Measurements from ENCODE around the gene PTPRM. TPM values are rescaled to one million over a fixed set of nuclear protein-coding genes. Genes with fewer than 3 reads are reported as not detected.
A peak's percentile ranks its signal among the peaks of the same experiment; 100 is the strongest.
"Not testable (repeated sequence)": the region's sequence is repeated elsewhere in the genome, so short reads cannot be mapped to it uniquely, and the experiment has no call there.

PTPRM gene
- total and polyA plus RNA-seq, 2 of the 4 experiments (the other 2 are of a cell fraction) = 28.3 to 51.2 TPM

DNA sequence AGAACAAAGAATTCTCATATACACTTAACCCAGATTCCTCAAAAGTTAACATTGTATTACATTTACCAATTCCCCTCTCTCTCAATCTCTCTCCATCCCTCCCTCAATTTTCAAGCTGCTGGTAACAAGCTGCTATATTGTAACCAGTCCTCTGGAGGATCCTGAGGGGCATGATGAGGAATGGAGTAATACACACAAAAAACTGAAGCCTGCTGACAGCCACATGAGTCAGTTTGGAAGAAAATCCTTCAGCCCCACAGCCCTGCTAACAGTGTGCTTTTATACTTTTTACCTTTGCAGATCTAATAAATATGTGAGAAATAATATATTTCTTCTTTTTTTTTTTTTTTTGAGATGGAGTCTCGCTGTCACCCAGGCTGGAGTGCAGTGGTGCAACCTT is 876.4 kb downstream of the PTPRM start:
- Histone ChIP-seq H2BK120ac (ENCODE audit: low read depth, low read length) (no peak overlapping the region), H4K20me1 (ENCODE audit: insufficient read depth, low read length) (no peaks in the 10 kb centered on the region), H4K91ac (ENCODE audit: insufficient read depth, low read depth, low read length) (no peak overlapping the region), H3K27me3 (ENCODE audit: control insufficient read depth, insufficient read depth, low read length) (peaks cover 5% of the 10 kb centered on the region), H3K4ac (ENCODE audit: low read depth, low read length) (no peak overlapping the region), H3K23ac (ENCODE audit: low read depth, low read length) (no peak overlapping the region), H3K4me1 (ENCODE audit: control insufficient read depth, insufficient read depth, low read length) (no peaks in the 10 kb centered on the region), H2BK15ac (ENCODE audit: low read depth, low read length) (no peak overlapping the region), H3K9me1 (ENCODE audit: insufficient read depth, low read length) (no peaks in the 10 kb centered on the region), H3K27ac (ENCODE audit: insufficient read depth, low read length) (no peak overlapping the region), H2AFZ (replicated peaks; ENCODE audit: low read length, poor library complexity) (no peak overlapping the region), H3K4me3 (ENCODE audit: insufficient read depth, low read depth, low read length) (no peak overlapping the region), H4K5ac (ENCODE audit: low read depth, low read length) (no peak overlapping the region), H2BK20ac (ENCODE audit: low read depth, low read length) (no peak overlapping the region), H3K79me1 (ENCODE audit: low read depth in 1 of 2, low read length in 2 of 2) (no peaks in the 10 kb centered on the region), H3K9ac (ENCODE audit: low read depth, low read length) (no peak overlapping the region), H4K8ac (ENCODE audit: low read depth in 2 of 2, low read length in 2 of 2) (no peak overlapping the region), H3K18ac (ENCODE audit: low read depth, low read length) (no peak overlapping the region), H3K9me3 (ENCODE audit: control insufficient read depth, insufficient read depth, low read length) (peaks cover 5% of the 10 kb centered on the region), H3K14ac (replicated peaks; ENCODE audit: low read depth, low read length) (no peak overlapping the region), H3K4me2 (ENCODE audit: low read depth, low read length) (no peak overlapping the region), H3K56ac (ENCODE audit: extremely low read depth, insufficient read depth, low read length) (no peak overlapping the region), H2BK5ac (ENCODE audit: low read depth, low read length, poor library complexity, severe bottlenecking) (no peak overlapping the region), H3K36me3 (ENCODE audit: control insufficient read depth, insufficient read depth, low read length) (no peaks in the 10 kb centered on the region), H2AK5ac (ENCODE audit: low read depth, low read length) (no peak overlapping the region), H2AK9ac (replicated peaks; ENCODE audit: low read depth, low read length, poor library complexity) (no peak overlapping the region)
- peak; percentile 15 for DNase-seq
- no TSS peak for BruUV-seq (replicated peaks)
- intact Hi-C loops (cut with micrococcal nuclease) (no loop called here), in situ Hi-C loops (cut with MboI; ENCODE audit: low sequenced_read_pairs) (no loop called here), dilution Hi-C loops (cut with HindIII; ENCODE audit: low sequenced_read_pairs, unreplicated experiment) (no loop called here)
- ChIA-PET CTCF (no interaction called here), POLR2A (ENCODE audit: unreplicated experiment) (no interaction called here)
- ATAC-seq (ENCODE audit: low read depth) = no peak
- TF ChIP-seq FOS (IDR thresholded peaks at IDR 0.05; ENCODE audit: low read depth, low read length) = no peak
- TF ChIP-seq, protein P1, sequence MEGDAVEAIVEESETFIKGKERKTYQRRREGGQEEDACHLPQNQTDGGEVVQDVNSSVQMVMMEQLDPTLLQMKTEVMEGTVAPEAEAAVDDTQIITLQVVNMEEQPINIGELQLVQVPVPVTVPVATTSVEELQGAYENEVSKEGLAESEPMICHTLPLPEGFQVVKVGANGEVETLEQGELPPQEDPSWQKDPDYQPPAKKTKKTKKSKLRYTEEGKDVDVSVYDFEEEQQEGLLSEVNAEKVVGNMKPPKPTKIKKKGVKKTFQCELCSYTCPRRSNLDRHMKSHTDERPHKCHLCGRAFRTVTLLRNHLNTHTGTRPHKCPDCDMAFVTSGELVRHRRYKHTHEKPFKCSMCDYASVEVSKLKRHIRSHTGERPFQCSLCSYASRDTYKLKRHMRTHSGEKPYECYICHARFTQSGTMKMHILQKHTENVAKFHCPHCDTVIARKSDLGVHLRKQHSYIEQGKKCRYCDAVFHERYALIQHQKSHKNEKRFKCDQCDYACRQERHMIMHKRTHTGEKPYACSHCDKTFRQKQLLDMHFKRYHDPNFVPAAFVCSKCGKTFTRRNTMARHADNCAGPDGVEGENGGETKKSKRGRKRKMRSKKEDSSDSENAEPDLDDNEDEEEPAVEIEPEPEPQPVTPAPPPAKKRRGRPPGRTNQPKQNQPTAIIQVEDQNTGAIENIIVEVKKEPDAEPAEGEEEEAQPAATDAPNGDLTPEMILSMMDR (conservative IDR thresholded peaks at IDR 0.05; ENCODE audit: low read depth, low read length) = no peak
- TF ChIP-seq POLR2A (IDR thresholded peaks at IDR 0.05; ENCODE audit: low read depth, low read length) = no peak
- no peak for TF ChIP-seq MAZ (IDR thresholded peaks at IDR 0.05; ENCODE audit: borderline replicate concordance, low read depth, low read length)
- TF ChIP-seq CEBPB (IDR thresholded peaks at IDR 0.05; ENCODE audit: low read depth, low read length) = no peak
- TF ChIP-seq, protein P2, sequence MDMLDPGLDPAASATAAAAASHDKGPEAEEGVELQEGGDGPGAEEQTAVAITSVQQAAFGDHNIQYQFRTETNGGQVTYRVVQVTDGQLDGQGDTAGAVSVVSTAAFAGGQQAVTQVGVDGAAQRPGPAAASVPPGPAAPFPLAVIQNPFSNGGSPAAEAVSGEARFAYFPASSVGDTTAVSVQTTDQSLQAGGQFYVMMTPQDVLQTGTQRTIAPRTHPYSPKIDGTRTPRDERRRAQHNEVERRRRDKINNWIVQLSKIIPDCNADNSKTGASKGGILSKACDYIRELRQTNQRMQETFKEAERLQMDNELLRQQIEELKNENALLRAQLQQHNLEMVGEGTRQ (IDR thresholded peaks at IDR 0.05; ENCODE audit: low read depth, low read length) = no peak
- no CpG with 5 or more reads among the region's 1 CpG for WGBS, 2 experiments (ENCODE audit: extremely low coverage in 2 of 2, insufficient read length in 1 of 2)

DNA sequence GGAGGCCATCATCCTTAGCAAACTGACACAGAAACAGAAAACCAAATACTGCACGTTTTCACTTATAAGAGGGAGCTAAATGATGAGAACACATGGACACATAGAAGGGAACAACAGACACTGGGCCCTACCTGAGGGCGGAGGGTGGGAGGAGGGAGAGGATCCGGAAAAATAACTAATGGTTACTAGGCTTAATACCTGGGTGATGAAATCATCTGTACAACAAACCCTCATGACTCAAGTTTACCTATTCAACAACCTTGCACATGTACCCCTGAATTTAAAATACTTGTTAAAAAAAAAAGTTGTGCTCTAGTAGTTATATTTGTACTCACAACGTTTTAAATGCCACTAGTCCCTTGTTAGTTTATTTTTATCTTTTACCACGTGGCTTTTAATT is 879.8 kb downstream of the PTPRM start:
- H2BK15ac ChIP-seq (ENCODE audit: low read depth, low read length); H3K9me1 ChIP-seq (ENCODE audit: insufficient read depth, low read length); intact Hi-C loops (cut with micrococcal nuclease); H3K14ac ChIP-seq (replicated peaks; ENCODE audit: low read depth, low read length); H3K4ac ChIP-seq (ENCODE audit: low read depth, low read length); H3K79me1 ChIP-seq (ENCODE audit: low read depth in 1 of 2, low read length in 2 of 2); H3K18ac ChIP-seq (ENCODE audit: low read depth, low read length); H4K20me1 ChIP-seq (ENCODE audit: insufficient read depth, low read length); H2BK5ac ChIP-seq (ENCODE audit: low read depth, low read length, poor library complexity, severe bottlenecking); H2BK120ac ChIP-seq (ENCODE audit: low read depth, low read length); in situ Hi-C loops (cut with MboI; ENCODE audit: low sequenced_read_pairs); H3K4me2 ChIP-seq (ENCODE audit: low read depth, low read length); H4K5ac ChIP-seq (ENCODE audit: low read depth, low read length); H4K8ac ChIP-seq (ENCODE audit: low read depth in 2 of 2, low read length in 2 of 2); BruUV-seq (replicated peaks); POLR2A ChIA-PET (ENCODE audit: unreplicated experiment); H2AK9ac ChIP-seq (replicated peaks; ENCODE audit: low read depth, low read length, poor library complexity); H3K4me1 ChIP-seq (ENCODE audit: control insufficient read depth, insufficient read depth, low read length); dilution Hi-C loops (cut with HindIII; ENCODE audit: low sequenced_read_pairs, unreplicated experiment); H3K27ac ChIP-seq (ENCODE audit: insufficient read depth, low read length); H2AK5ac ChIP-seq (ENCODE audit: low read depth, low read length); H2BK20ac ChIP-seq (ENCODE audit: low read depth, low read length); H3K23ac ChIP-seq (ENCODE audit: low read depth, low read length); DNase-seq; ATAC-seq (ENCODE audit: low read depth); H3K9ac ChIP-seq (ENCODE audit: low read depth, low read length); H2AFZ ChIP-seq (replicated peaks; ENCODE audit: low read length, poor library complexity); H3K36me3 ChIP-seq (ENCODE audit: control insufficient read depth, insufficient read depth, low read length); H4K91ac ChIP-seq (ENCODE audit: insufficient read depth, low read depth, low read length); H3K9me3 ChIP-seq (ENCODE audit: control insufficient read depth, insufficient read depth, low read length); CTCF ChIA-PET; H3K4me3 ChIP-seq (ENCODE audit: insufficient read depth, low read depth, low read length); H3K56ac ChIP-seq (ENCODE audit: extremely low read depth, insufficient read depth, low read length): not testable (repeated sequence)
- H3K27me3 ChIP-seq (ENCODE audit: control insufficient read depth, insufficient read depth, low read length) = peaks cover 11% of the 10 kb centered on the region; the same call in 1 of the 2 replicates
- WGBS, 2 experiments (ENCODE audit: extremely low coverage in 2 of 2, insufficient read length in 1 of 2) = no CpG with 5 or more reads among the region's 5 CpGs
